ENCODE measurements around the gene MVB12A. TPM values are rescaled to one million over a fixed set of nuclear protein-coding genes. Genes with fewer than 3 reads are reported as not detected.

Gene MVB12A
- total and polyA plus RNA-seq, 2 of the 4 experiments (the other 2 are of a cell fraction), result 13.8 to 43.9 TPM

DNA sequence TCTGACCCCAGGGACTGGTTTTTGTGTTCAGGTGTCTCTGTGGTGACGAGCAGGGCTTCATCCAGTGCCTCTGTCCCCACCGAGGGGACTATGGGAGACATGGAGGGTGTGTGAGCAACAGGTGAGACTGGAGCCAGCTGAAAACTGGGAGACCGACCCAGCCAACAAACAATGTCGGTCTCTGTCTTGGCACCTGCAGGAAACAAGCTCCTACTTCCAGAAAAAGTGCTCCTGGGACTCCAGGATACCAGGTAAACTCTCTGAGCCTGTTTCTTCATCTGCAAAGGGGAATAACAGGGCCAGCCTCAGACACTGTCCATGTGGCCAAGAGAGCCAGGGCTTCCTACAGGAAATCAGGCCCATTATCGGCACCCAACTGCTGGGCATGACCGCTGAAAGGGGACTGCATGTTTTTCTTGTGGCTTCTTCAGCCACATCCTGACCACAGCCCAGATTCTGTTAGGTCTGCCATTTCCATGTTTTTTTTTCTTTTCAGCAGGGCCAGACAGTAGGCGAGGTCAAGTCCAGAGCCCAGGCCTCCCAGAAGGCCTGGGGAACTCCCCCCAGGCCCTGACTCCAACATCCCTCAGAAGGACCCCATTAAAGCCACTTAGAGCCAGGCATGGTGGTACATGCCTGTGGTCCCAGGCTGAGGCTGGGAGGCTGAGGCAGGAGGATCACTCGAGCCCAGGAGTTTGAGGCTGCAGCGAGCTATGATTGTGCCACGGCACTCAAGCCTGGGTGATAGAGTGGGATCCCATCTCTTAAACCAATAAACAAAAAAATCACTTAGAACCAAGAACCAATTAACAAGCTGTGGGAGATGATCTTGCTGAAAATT is 13.6 kb upstream of the MVB12A start (continued):
- no peak for TF ChIP-seq CEBPB (IDR thresholded peaks at IDR 0.05; ENCODE audit: low read depth, low read length)

GRCh38 chr19:17406887-17407196 is 13.0 kb upstream of the MVB12A start:
- Histone ChIP-seq H2AK5ac (ENCODE audit: low read depth, low read length) (no peak overlapping the region), H2BK20ac (ENCODE audit: low read depth, low read length) (no peak overlapping the region), H2BK120ac (ENCODE audit: low read depth, low read length) (no peak overlapping the region), H4K91ac (ENCODE audit: insufficient read depth, low read depth, low read length) (no peak overlapping the region), H3K56ac (ENCODE audit: extremely low read depth, insufficient read depth, low read length) (no peak overlapping the region), H4K5ac (ENCODE audit: low read depth, low read length) (no peak overlapping the region), H2AK9ac (replicated peaks; ENCODE audit: low read depth, low read length, poor library complexity) (no peak overlapping the region), H3K27ac (ENCODE audit: insufficient read depth, low read length) (no peak overlapping the region), H3K14ac (replicated peaks; ENCODE audit: low read depth, low read length) (no peak overlapping the region), H3K9me3 (ENCODE audit: control insufficient read depth, insufficient read depth, low read length) (no peaks in the 10 kb centered on the region), H3K79me1 (ENCODE audit: low read depth in 1 of 2, low read length in 2 of 2) (no peaks in the 10 kb centered on the region), H4K20me1 (ENCODE audit: insufficient read depth, low read length) (no peaks in the 10 kb centered on the region), H3K4me2 (ENCODE audit: low read depth, low read length) (no peak overlapping the region), H3K4me3 (ENCODE audit: insufficient read depth, low read depth, low read length) (no peak overlapping the region), H4K8ac (ENCODE audit: low read depth in 2 of 2, low read length in 2 of 2) (no peak overlapping the region), H3K36me3 (ENCODE audit: control insufficient read depth, insufficient read depth, low read length) (no peaks in the 10 kb centered on the region), H3K9ac (ENCODE audit: low read depth, low read length) (no peak overlapping the region), H2AFZ (replicated peaks; ENCODE audit: low read length, poor library complexity) (no peak overlapping the region), H2BK5ac (ENCODE audit: low read depth, low read length, poor library complexity, severe bottlenecking) (no peak overlapping the region), H3K4me1 (ENCODE audit: control insufficient read depth, insufficient read depth, low read length) (peaks cover under 1% of the 10 kb centered on the region; the same call in 1 of the 2 replicates), H3K27me3 (ENCODE audit: control insufficient read depth, insufficient read depth, low read length) (no peaks in the 10 kb centered on the region), H3K4ac (ENCODE audit: low read depth, low read length) (no peak overlapping the region), H3K23ac (ENCODE audit: low read depth, low read length) (no peak overlapping the region), H3K18ac (ENCODE audit: low read depth, low read length) (no peak overlapping the region), H3K9me1 (ENCODE audit: insufficient read depth, low read length) (peaks cover 2% of the 10 kb centered on the region; the same call in 1 of the 2 replicates), H2BK15ac (ENCODE audit: low read depth, low read length) (no peak overlapping the region)
- WGBS, 2 experiments (ENCODE audit: extremely low coverage in 2 of 2, insufficient read length in 1 of 2), result no CpG with 5 or more reads among the region's 2 CpGs
- in situ Hi-C loops (cut with MboI; ENCODE audit: low sequenced_read_pairs) (no loop called here), dilution Hi-C loops (cut with HindIII; ENCODE audit: low sequenced_read_pairs, unreplicated experiment) (no loop called here), intact Hi-C loops (cut with micrococcal nuclease) (no loop called here)
- ATAC-seq (ENCODE audit: low read depth) (no peak), DNase-seq (no peak)
- no TSS peak for BruUV-seq (replicated peaks)
- ChIA-PET POLR2A (ENCODE audit: unreplicated experiment) (no interaction called here), CTCF (no interaction called here)
- no peak for TF ChIP-seq RCOR1 (IDR thresholded peaks at IDR 0.05; ENCODE audit: insufficient replicate concordance, low read length)
- no peak for TF ChIP-seq BHLHE40 (IDR thresholded peaks at IDR 0.05; ENCODE audit: low read depth, low read length)
- no peak for TF ChIP-seq RAD21 (IDR thresholded peaks at IDR 0.05; ENCODE audit: low read length)
- TF ChIP-seq SMC3 (IDR thresholded peaks at IDR 0.05; ENCODE audit: low read depth, low read length), result no peak
- TF ChIP-seq MAFK (IDR thresholded peaks at IDR 0.05; ENCODE audit: low read depth, low read length), result no peak
- no peak for TF ChIP-seq FOS (IDR thresholded peaks at IDR 0.05; ENCODE audit: low read depth, low read length)
- TF ChIP-seq POLR2A (IDR thresholded peaks at IDR 0.05; ENCODE audit: low read depth, low read length), result no peak
- TF ChIP-seq MAZ (IDR thresholded peaks at IDR 0.05; ENCODE audit: borderline replicate concordance, low read depth, low read length), result no peak
- TF ChIP-seq, protein P1, sequence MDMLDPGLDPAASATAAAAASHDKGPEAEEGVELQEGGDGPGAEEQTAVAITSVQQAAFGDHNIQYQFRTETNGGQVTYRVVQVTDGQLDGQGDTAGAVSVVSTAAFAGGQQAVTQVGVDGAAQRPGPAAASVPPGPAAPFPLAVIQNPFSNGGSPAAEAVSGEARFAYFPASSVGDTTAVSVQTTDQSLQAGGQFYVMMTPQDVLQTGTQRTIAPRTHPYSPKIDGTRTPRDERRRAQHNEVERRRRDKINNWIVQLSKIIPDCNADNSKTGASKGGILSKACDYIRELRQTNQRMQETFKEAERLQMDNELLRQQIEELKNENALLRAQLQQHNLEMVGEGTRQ (IDR thresholded peaks at IDR 0.05; ENCODE audit: low read depth, low read length), result no peak
- TF ChIP-seq CHD1 (IDR thresholded peaks at IDR 0.05; ENCODE audit: low read depth, low read length), result no peak
- no peak for TF ChIP-seq ELK1 (IDR thresholded peaks at IDR 0.05; ENCODE audit: borderline replicate concordance, low read depth, low read length)
- TF ChIP-seq MXI1 (IDR thresholded peaks at IDR 0.05; ENCODE audit: borderline replicate concordance, low read depth, low read length), result no peak
- no peak for TF ChIP-seq NFE2L2 (IDR thresholded peaks at IDR 0.05; ENCODE audit: low read depth, low read length)
- no peak for TF ChIP-seq RFX5 (IDR thresholded peaks at IDR 0.05; ENCODE audit: low read depth, low read length)
- no peak for TF ChIP-seq CEBPB (IDR thresholded peaks at IDR 0.05; ENCODE audit: low read depth, low read length)
